C4-2B (cell line): ENCODE measurements around the gene BTBD2.

Experiments used
- CTCF ChIP-seq: fragments of 450-650 bp; conservative IDR thresholded peaks from 2 replicates; pipeline ENCODE4 v1.5.1; 2017; ENCODE audit warnings: mild to moderate bottlenecking
- ZFX ChIP-seq: fragments of 450-650 bp; IDR thresholded peaks from 2 replicates; pipeline ENCODE4 v1.6.1; 2017

- TF ChIP-seq CTCF, result no peak
- no peak for TF ChIP-seq ZFX
Measured at GRCh38 chr19:2039959-2040646, 24.6 kb upstream of the BTBD2 start.
